Lower leg skin (tissue), 4 donors: ENCODE results near the gene ERN1. TPM values are rescaled to one million over a fixed set of nuclear protein-coding genes. Genes with fewer than 3 reads are reported as not detected.

Source experiments
- DNase-seq, 2 donors: peaks; one replicate each; pipeline ENCODE4 v3.0.0-alpha.2; 2019; ENCODE audit warnings: low spot score in 2 of 2
- H3K4me3 ChIP-seq: fragments of 200-600 bp; sonication (generic); 2 replicates; pipeline ENCODE4 v1.5.1; 2017; ENCODE audit warnings: mild to moderate bottlenecking, low read depth; ENCODE audit not compliant: poor library complexity, severe bottlenecking
- CTCF ChIP-seq, 3 donors: fragments of 450-650 bp; IDR thresholded peaks; one replicate each; pipeline ENCODE4 v1.5.1; 2016; ENCODE audit warnings: antibody characterized with exemption in 3 of 3, mild to moderate bottlenecking in 3 of 3, moderate library complexity in 2 of 3
- POLR2A ChIP-seq, 2 donors: fragments of 450-650 bp; IDR thresholded peaks; one replicate each; pipeline ENCODE4 v1.6.1; 2016 to 2017; ENCODE audit warnings: antibody characterized with exemption in 2 of 2, mild to moderate bottlenecking in 1 of 2, moderate library complexity in 1 of 2
- WGBS, 2 donors: methylation state at CpG; one replicate each; pipeline ENCODE4 v1.1.5; 2018; 5-methylcytosine and 5-hydroxymethylcytosine counted together
- intact Hi-C: fragments of 100-400 bp; cut with DNase I; formaldehyde crosslinking; loops from one replicate; pipeline ENCODE4 v1.15.0; 2023; ENCODE audit warnings: low total_unique reads
- total RNA-seq, 4 donors: library from RNA; depleted of rRNA; stranded (reverse); fragments of >200 nt; gene quantifications; one replicate each; pipeline ENCODE4 v1.1.0, GENCODE V29; 2016

Gene ERN1
- total RNA-seq, 4 donors from 2014 or later, result 18.2 to 44.0 (median 22.8) TPM

- no peak for TF ChIP-seq CTCF (IDR thresholded peaks at IDR 0.05)
- TF ChIP-seq POLR2A (IDR thresholded peaks at IDR 0.05), result no peak
- WGBS, 2 donors, result 83 to 84% methylated on average over 6 of the region's 6 CpGs
- intact Hi-C loops, result loop anchor here (10.0 kb wide), 2 partner anchors 75 to 225 kb away; partner anchors contain the start of genes CSHL1 and GH1
- DNase-seq, result no peak
- H3K4me3 ChIP-seq, result no peak overlapping the region
These were observed 9.6 kb upstream of the ERN1 start for GRCh38 chr17:64139542-64139941.

DNA sequence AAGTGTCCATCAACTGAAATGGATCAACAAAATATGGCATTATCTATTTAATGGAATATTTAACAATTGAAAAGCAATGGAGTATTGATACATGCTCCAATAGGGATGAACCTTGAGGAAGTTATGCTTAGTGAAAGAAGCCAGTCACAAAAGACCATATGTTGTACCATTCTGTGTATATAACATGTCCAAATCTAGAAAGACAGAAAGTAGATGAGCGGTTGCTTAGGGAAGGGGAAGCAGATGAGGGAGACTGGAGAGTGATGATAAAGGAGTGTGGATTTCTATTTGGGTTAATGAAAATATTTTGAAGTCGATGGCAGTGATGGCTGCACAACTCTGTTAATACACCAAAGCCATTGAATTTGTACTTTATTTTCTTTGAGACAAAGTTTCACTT is 8.5 kb upstream of the ERN1 start:
- intact Hi-C loops, result loop anchor here (10.0 kb wide), 2 partner anchors 74 to 224 kb away; partner anchors contain the start of genes CSHL1 and GH1
- 87 to 94% methylated on average over 2 of the region's 2 CpGs for WGBS, 2 donors
- no peak for TF ChIP-seq CTCF (IDR thresholded peaks at IDR 0.05)
- no peak overlapping the region for H3K4me3 ChIP-seq
- DNase-seq, result no peak

DNA sequence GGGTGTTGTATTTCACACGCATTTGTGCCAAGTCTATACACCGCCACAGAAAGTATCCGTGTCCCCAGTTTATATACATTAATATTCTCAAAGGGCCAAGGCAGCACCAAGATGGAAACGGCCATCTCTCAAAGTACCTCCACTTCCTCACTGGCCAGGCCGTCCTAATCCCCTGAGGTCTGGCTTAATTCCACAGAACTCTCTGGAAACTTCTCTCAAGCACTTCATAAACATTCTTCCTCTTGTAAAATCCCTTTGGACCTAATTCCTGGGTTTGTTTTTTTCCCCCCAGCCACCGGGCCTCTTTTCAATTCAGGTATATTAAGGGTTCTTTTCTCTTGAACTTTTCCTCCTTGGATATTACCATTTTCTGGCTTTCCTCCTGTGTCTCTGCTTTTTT is 5.1 kb upstream of the ERN1 start:
- 57 to 64% methylated on average over 6 of the region's 6 CpGs for WGBS, 2 donors
- intact Hi-C loops, result loop anchor here (5.0 to 10.0 kb wide), 3 partner anchors 70 to 220 kb away; partner anchors contain the start of genes CSHL1 and GH1
- H3K4me3 ChIP-seq, result no peak overlapping the region
- DNase-seq, result peak in 1 of 2 donors; percentile 64
- no peak for TF ChIP-seq POLR2A (IDR thresholded peaks at IDR 0.05)
- no peak for TF ChIP-seq CTCF (IDR thresholded peaks at IDR 0.05)

GRCh38 chr17:64134216-64134970 is 4.4 kb upstream of the ERN1 start:
- WGBS, 2 donors, result 93 to 95% methylated on average over 6 of the region's 6 CpGs
- no peak for TF ChIP-seq CTCF (IDR thresholded peaks at IDR 0.05)
- TF ChIP-seq POLR2A (IDR thresholded peaks at IDR 0.05), result no peak
- no peak overlapping the region for H3K4me3 ChIP-seq
- DNase-seq, result peak in 1 of 2 donors; percentile 29
- intact Hi-C loops, result loop anchor here (5.0 to 10.0 kb wide), 3 partner anchors 70 to 220 kb away; partner anchors contain the start of genes CSHL1 and GH1

- intact Hi-C loops, result loop anchor here (5.0 to 10.0 kb wide), 3 partner anchors 69 to 219 kb away; partner anchors contain the start of genes CSHL1 and GH1
- peak in 1 of 2 donors; percentile 79 for DNase-seq
- no peak for TF ChIP-seq POLR2A (IDR thresholded peaks at IDR 0.05)
- peak in 1 of 3 donors; percentile 32 for TF ChIP-seq CTCF (IDR thresholded peaks at IDR 0.05)
- H3K4me3 ChIP-seq, result no peak overlapping the region
- 38 to 42% methylated on average over 8 of the region's 8 CpGs for WGBS, 2 donors
These were observed 3.7 kb upstream of the ERN1 start for GRCh38 chr17:64133546-64134215.
